ENCODE measurements around the gene NR2F1. TPM values are rescaled to one million over a fixed set of nuclear protein-coding genes. Genes with fewer than 3 reads are reported as not detected.
A peak's percentile ranks its signal among the peaks of the same experiment; 100 is the strongest.

The NR2F1 gene
- total RNA-seq, 4 donors from 2014 or later = 1.5 to 6.2 (median 3.2) TPM

- in situ Hi-C loops (cut with MboI; ENCODE audit: low pct_ligation_motif_present in 1 of 4, low pct_unique_long_range_greater_than_20kb in 1 of 4, low sequenced_read_pairs in 3 of 4) = loop anchor here in 3 of 4 donors (25.0 kb wide), 2 partner anchors 207 to 332 kb away; no protein-coding TSS in a partner anchor
- peaks cover 94% of the 10 kb centered on the region for H3K27me3 ChIP-seq
- TF ChIP-seq POLR2AphosphoS5 (IDR thresholded peaks at IDR 0.05) (no peak), EP300 (IDR thresholded peaks at IDR 0.05; ENCODE audit: low read depth) (no peak), CTCF (IDR thresholded peaks at IDR 0.05) (no peak), POLR2A (IDR thresholded peaks at IDR 0.05) (no peak)
Measured at GRCh38 chr5:93580063-93580926, 2.7 kb upstream of the NR2F1 start.

GRCh38 chr5:93580927-93581445 lies 2.0 kb upstream of the NR2F1 start, which contains the start of gene NR2F1-AS1:
Gene NR2F1-AS1, minus strand, starts transcription at chr5:93581219.
- Histone ChIP-seq H3K4me3 (peak within 1 kb of the TSS; percentile 33 to 56 (median 46)), H3K36me3 (no peaks in the 10 kb centered on the region), H3K27me3 (peaks cover 94% of the 10 kb centered on the region), H3K4me1 (peaks cover 9 to 56% (median 40%) of the 10 kb centered on the region in 4 donors), H3K27ac (peak within 1 kb of the TSS; percentile 73 to 81 (median 74)), H3K9me3 (no peaks in the 10 kb centered on the region)
- WGBS, 2 donors (ENCODE audit: low coverage in 1 of 2) = 3 to 7% methylated on average over 6 to 26 of the region's 41 CpGs
- intact Hi-C loops (cut with DNase I; ENCODE audit: low total_unique reads) = loop anchor here (10.0 kb wide), 1 partner anchor 224 kb away; no protein-coding TSS in a partner anchor
- in situ Hi-C loops (cut with MboI; ENCODE audit: low pct_ligation_motif_present in 1 of 4, low pct_unique_long_range_greater_than_20kb in 1 of 4, low sequenced_read_pairs in 3 of 4) = loop anchor here in 3 of 4 donors (25.0 kb wide), 2 partner anchors 206 to 331 kb away; no protein-coding TSS in a partner anchor
- no peak for DNase-seq
- TF ChIP-seq POLR2AphosphoS5 (IDR thresholded peaks at IDR 0.05) = no peak
- TF ChIP-seq EP300 (IDR thresholded peaks at IDR 0.05; ENCODE audit: low read depth) = no peak
- TF ChIP-seq CTCF (IDR thresholded peaks at IDR 0.05) = no peak
- TF ChIP-seq POLR2A (IDR thresholded peaks at IDR 0.05) = no peak

More at GRCh38 chr5:93580063-93580926, 2.7 kb upstream of the NR2F1 start:
- intact Hi-C loops (cut with DNase I; ENCODE audit: low total_unique reads) = loop anchor here (10.0 kb wide), 1 partner anchor 225 kb away; no protein-coding TSS in a partner anchor
- no peaks in the 10 kb centered on the region for H3K9me3 ChIP-seq
- H3K4me1 ChIP-seq = peaks cover 6 to 50% (median 35%) of the 10 kb centered on the region in 4 donors
- peak overlapping the region; percentile 73 to 81 (median 74) for H3K27ac ChIP-seq
- peak overlapping the region; percentile 33 to 56 (median 46) for H3K4me3 ChIP-seq
- no peaks in the 10 kb centered on the region for H3K36me3 ChIP-seq
- DNase-seq = no peak
- 4 to 9% methylated on average over 28 to 73 of the region's 73 CpGs for WGBS, 2 donors (ENCODE audit: low coverage in 1 of 2)

GRCh38 chr5:93582167-93582462 lies 907 bp upstream of the NR2F1 start:
- Histone ChIP-seq H3K27ac (peak overlapping the region; percentile 53 to 65 (median 54)), H3K4me3 (peak overlapping the region in 1 of 4 donors; percentile 55), H3K36me3 (no peaks in the 10 kb centered on the region), H3K27me3 (peaks cover 94% of the 10 kb centered on the region), H3K9me3 (no peaks in the 10 kb centered on the region), H3K4me1 (peaks cover 9 to 56% (median 40%) of the 10 kb centered on the region in 4 donors)
- 2 to 7% methylated on average over 2 of the region's 2 CpGs for WGBS, 2 donors (ENCODE audit: low coverage in 1 of 2)
- TF ChIP-seq EP300 (IDR thresholded peaks at IDR 0.05; ENCODE audit: low read depth) = no peak
- TF ChIP-seq CTCF (IDR thresholded peaks at IDR 0.05) = no peak
- TF ChIP-seq POLR2AphosphoS5 (IDR thresholded peaks at IDR 0.05) = no peak
- TF ChIP-seq POLR2A (IDR thresholded peaks at IDR 0.05) = no peak
- in situ Hi-C loops (cut with MboI; ENCODE audit: low pct_ligation_motif_present in 1 of 4, low pct_unique_long_range_greater_than_20kb in 1 of 4, low sequenced_read_pairs in 3 of 4) (loop anchor here in 3 of 4 donors (25.0 kb wide), 2 partner anchors 205 to 330 kb away; no protein-coding TSS in a partner anchor), intact Hi-C loops (cut with DNase I; ENCODE audit: low total_unique reads) (loop anchor here (10.0 kb wide), 1 partner anchor 223 kb away; no protein-coding TSS in a partner anchor)
- DNase-seq = no peak

- in situ Hi-C loops (cut with MboI; ENCODE audit: low pct_ligation_motif_present in 1 of 4, low pct_unique_long_range_greater_than_20kb in 1 of 4, low sequenced_read_pairs in 3 of 4) (loop anchor here in 3 of 4 donors (25.0 kb wide), 2 partner anchors 204 to 329 kb away; no protein-coding TSS in a partner anchor), intact Hi-C loops (cut with DNase I; ENCODE audit: low total_unique reads) (loop anchor here (10.0 kb wide), 1 partner anchor 221 kb away; no protein-coding TSS in a partner anchor)
- TF ChIP-seq CTCF (IDR thresholded peaks at IDR 0.05) (no peak), POLR2A (IDR thresholded peaks at IDR 0.05) (no peak), EP300 (IDR thresholded peaks at IDR 0.05; ENCODE audit: low read depth) (no peak)
- Histone ChIP-seq H3K4me3 (peak overlapping the region; percentile 19 to 55 (median 50)), H3K36me3 (no peaks in the 10 kb centered on the region), H3K27ac (peak overlapping the region; percentile 33 to 65 (median 54)), H3K27me3 (peaks cover 93% of the 10 kb centered on the region), H3K9me3 (no peaks in the 10 kb centered on the region), H3K4me1 (peaks cover 9 to 62% (median 40%) of the 10 kb centered on the region in 4 donors)
- 0 to 3% methylated on average over 4 of the region's 4 CpGs for WGBS, 2 donors (ENCODE audit: low coverage in 1 of 2)
- DNase-seq = no peak
Measured at GRCh38 chr5:93583439-93583767, 381 bp downstream of the NR2F1 start.
